ENCODE measurements around the gene CRYGN.
A peak's percentile ranks its signal among the peaks of the same experiment; 100 is the strongest.

Gene CRYGN, protein sequence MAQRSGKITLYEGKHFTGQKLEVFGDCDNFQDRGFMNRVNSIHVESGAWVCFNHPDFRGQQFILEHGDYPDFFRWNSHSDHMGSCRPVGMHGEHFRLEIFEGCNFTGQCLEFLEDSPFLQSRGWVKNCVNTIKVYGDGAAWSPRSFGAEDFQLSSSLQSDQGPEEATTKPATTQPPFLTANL

DNA sequence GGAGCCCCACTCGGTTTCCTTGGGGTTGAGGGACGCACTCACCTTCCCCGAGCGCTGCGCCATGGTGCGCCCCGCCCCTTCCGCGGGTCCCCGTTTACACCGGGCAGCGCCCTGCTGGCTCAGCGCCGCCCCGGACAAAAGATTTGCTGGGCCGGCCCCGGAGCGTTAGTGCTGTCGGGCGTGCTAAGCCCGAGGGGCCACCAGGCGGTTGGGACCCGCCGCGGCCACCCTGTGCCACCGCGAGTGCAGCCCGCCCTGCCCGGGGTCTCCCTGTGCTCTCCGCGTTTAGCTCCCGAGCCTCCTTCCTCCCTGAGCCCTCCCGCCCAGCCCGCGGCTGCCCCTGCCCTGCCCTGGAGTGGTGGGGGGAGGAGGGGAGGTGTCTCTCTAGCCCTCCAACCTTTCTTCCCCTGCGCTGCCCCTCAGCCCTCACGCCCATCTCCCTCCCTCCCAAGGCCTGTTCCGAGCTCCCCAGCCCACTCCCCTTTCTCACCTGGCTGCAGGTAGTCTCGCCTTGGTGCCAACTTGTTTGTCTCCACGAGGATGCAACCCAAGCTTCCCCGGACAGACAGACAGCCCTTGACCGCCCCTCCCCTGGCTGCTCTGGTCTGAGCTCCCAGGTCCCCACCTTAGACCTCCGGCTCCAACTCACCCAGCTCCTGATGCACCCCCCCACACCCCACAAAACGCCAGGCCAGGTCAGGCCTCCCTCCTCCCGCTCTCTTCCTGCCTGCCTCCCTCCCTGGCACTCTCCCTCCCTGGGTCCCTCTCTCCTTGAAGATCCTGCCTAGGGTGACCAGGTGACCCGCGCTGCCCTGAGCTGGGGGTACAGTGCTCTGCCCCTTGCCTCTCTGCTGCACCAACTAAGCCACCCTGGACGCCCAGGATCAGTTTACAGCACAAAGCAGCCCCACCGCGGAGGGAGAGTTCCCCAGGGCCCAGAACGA is at the start of gene CRYGN:
TSS of gene CRYGN (minus strand) at position 287 of the 944 bp plus-strand sequence. CDS start at position 63, 224 bp downstream.
- DNase-seq, result no peak

DNA sequence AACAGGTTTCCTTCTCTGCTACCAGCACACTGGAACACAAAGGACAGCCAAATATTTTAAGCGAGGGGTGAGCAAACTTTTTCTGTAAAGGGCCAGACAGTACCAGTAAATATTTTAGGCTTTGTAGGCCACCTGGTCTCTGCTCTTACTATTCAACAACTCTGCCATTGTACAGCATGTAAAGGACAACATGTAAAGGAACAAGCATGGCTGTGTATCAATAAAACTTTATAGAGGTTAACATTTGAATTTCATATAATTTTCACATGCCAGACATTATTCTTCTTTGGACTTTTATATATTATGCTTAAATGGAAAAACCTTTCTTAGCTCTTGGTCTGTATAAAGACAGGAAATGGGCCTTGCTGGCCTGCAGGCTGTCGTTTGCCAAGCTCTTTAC is 49.6 kb upstream of the CRYGN start:
- DNase-seq, result no peak

DNA sequence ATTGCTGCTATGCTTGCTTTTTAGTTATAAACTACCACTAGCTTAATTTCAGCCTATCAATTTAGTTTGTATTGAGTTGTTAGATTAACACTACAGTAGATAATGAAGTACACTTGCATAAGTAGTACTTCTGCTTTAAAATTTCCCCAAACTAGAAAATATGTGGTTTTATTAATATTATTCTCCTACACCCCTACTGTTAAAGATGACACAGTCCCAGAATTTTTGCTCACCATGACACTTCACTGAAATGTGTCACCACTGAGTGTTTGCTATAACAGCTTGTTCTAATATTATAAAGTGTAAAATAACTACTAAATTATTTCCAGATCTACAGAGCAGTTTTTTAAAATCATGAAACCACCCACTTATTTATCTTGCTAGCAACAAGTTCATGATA is 48.2 kb upstream of the CRYGN start:
- DNase-seq, result no peak

DNA sequence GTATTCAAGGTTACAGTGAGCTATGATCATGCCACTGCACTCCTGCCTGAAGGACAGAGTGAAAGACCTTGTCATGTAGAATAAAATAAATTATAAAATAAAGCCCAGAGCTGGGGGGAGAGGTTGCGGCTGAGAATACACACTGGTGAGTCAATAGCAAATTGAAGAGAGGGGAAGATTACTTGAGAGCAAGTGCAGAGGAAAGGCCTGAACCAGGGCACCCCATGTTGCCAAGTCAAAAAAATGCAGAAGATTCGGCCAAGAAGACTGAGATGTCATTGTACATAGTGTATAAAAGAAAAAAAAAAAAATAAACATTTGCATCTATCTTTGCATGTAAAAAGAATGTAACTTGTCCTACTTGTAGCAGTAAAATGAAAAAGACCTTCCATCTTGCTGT is 47.3 kb upstream of the CRYGN start:
- no peak for DNase-seq

DNA sequence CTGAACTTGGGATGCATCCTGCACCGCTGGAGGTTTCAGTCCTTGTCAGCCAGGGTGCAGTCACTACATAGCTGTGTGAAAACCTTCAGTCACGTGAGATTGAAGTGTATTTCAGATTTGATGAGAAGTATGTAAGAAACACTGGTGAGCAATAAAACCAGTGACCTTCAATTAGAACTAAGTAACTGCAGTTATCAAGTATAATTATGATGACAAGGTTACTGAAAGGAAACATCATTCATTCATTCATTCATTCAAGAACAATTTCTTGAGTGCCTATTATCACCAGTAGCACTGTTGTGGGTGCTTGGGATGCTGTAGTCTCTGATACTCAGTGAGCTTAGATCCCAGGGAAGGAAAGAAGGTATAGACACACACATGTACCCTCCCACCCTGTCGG is 46.1 kb upstream of the CRYGN start:
- DNase-seq, result no peak

DNA sequence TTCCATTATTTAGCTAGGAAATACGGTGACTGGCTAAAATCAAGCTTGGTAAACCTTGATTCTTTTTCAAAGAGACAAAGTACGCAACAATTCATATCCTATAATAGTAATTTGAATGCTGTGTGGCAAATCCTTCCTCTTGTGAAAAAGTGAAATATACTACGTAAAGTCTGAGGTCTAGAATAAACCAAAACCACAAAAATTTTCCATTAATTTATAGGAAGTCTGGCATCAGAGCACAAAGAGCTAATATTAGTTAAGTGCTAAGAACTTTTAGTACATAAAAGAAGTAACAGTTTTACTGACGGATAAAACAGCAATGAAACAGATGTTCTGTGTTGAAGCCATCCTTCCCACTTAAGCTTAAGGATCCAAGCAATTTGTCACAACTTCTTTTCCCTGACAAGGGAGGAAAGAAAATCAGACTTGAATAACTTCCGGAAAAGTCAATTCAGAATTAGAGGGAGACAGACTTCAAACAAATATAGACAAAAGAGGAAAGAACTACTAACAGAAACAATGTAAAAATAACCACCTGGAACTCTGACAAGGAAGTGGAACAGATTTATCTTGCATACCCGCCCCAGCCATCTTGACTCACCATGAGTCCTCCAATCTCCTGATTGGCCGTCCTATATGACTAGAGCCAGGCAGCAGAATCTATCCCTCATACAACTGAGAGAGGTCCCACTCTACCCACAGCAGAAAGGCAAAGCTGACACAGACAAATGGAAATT is 45.2 kb upstream of the CRYGN start:
- peak; percentile 76 for DNase-seq

DNA sequence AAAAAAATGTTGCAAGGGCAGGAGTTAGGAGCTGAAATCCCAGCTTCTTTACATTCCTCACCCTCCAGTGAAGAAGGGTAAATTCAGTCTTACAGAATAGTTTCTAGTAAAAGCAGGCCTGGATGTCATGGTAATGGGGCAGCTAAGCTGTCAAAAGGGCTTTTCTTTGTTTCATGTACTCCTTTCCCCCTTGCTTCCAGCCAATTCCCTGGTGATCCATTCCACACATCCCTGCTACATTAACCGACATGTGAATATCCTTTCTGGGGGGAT is 43.7 kb upstream of the CRYGN start:
- DNase-seq, result no peak

DNA sequence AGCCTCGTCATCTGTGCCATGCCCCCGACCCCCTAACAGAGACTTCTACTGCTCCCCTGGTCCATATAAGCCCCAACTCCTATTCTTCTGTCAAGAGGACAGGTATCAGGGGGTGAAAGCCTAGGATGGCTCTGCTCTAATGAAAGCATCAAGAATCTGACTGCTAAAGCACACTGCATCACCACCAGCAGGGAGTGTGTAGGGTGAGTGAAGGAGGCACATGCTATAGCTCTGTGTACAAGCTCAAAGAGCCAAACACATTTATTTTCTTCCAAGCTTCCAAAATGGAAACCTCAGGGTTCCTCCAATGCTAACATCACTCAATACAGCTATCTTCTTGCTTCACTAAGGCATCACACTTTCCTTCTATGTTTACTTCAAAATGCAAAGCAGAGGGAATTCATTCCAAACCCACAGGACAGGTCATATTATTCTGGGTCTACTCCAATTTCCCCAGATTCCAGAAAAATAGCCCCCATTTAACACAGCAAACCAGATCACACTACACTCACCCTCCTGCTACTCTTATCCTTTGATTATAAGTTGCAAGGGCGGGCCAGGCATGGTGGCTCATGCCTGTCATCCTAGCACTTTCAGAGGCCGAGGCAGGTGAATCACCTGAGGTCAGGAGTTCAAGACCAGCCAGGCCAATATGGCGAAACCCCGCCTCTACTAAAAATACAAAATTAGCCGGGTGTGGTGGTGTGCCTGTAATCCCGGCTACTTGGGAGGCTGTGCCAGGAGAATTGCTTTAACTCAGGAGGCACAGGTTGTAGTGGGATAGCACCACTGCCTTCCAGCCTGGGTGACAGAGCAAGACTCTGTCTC is 43.2 kb upstream of the CRYGN start:
- no peak for DNase-seq

DNA sequence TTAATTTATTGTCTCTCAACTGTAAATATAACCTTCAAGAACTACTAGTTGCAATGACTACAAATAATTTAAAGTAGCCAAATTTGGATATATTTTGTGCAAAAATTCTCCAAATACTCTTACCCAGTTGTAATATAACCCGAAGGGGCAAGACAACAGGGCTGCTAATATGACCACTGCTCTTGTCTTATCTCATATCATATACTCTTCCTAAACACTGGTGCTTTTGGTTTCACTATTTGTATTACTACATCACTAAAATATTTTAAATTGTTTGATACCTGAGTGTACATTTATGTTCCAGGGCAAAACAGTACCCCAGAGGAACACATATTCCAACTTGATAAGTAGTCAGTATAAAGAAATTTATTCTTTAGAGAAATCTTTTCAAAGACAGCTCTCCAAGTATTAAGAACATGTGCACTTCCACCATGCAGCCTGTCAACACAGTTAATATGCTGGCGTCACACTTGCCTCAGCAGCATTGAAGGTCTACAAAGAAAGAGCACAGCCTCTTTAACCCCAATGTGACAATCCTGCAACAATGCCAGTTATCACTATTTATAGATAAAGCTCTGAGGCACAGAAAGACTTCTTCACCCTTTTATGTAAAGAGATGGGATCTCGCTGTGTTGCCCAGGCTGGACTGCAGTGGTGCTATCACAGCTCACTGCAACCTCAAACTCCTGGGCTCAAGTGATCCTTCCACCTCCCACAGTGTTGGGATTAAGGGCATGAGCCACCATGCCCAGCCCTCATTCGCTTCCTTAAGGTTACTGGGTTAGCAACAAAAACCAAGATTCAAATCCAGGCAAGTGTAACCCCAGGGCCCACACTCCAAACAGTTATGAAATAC is 41.9 kb upstream of the CRYGN start:
- no peak for DNase-seq

DNA sequence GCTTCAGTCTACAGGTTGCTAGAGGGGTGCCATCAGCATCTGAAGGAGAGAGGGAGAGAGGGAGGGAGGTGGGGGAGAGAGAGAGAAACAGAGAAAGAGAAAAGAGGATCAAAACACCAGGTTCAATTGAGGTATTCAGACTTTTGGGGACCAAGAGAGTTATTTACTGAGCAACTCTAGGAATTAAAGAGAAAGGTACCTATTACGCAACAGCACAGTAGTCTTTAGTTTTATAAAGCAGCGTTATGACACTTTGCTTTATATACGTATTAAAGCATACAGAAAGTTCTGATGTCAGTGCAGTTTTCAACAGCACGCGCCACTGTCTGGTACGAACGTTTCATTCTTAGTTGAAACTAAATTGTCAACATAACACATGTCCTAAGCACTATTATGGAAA is 37.9 kb upstream of the CRYGN start:
- DNase-seq, result no peak

DNA sequence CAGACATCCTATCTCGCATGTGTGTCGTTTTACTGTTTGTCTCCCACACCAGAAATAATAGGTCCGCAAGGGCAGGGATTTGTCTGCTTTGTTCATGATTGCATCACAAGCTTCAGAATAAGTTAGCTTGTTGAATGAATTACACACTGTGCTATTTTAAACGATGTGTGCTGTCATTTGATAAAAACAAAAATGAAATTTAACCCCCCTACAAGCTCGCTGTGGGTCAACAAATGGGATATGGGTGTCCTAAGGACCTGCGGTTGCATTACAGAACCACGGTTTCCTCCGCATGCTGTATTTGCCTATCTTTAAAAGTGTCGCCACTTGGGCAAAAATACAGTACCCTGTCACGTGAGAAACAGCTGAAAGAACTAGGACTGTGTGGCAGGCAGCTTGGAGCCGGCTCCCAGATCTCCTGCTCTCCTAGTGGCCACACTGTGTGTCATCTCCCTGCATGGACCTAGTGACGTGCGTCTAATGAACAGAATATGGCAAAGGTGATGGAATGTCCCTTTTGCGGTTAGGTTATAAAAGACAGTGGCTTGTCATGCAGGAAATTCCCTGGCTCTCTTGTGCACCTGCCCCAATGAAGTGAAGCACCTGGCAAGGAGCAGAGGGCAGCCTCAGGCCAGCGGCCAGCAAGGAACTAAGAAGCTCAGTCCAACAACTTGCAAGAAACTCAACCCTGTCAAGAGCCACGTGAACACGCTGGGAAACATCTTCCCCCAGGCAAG is 32.9 kb upstream of the CRYGN start:
- no peak for DNase-seq

DNA sequence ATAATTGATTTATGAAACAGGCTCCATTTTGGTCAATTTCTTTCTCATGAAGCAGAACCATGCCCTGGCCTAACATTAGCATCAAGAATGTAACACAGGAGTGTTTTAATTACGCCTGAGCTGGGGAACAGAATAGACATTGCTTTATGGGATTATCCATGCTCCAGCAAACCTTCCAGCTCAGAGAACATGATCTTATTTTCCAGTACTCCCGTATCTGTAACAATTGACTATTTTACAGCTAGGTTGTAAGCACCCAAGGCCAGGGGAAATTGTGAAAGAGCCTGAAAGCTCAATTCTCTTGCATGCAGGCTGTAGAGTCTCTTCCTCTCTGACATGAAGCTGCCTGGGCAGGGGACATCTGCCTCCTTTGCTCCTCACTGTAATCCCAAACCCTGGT is 30.8 kb upstream of the CRYGN start:
- DNase-seq, result no peak

DNA sequence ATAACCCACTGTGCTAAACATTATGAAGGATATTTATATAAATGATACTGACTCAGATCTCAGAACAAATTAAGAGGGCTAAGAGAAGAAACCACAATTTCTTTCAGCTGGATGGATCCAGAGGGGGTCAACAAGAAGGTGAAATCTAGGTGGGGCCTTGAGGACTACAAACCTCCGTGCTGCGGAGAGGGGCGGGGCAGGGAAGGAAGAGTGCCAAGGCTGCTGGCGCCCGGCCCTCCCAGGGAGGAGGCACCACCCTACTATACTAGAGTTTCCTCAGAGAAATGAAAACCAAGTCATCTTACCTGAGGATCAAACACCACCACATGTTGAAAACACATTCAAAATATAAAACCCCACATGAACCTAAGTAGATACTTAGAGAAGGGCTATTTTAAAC is 29.3 kb upstream of the CRYGN start:
- no peak for DNase-seq

DNA sequence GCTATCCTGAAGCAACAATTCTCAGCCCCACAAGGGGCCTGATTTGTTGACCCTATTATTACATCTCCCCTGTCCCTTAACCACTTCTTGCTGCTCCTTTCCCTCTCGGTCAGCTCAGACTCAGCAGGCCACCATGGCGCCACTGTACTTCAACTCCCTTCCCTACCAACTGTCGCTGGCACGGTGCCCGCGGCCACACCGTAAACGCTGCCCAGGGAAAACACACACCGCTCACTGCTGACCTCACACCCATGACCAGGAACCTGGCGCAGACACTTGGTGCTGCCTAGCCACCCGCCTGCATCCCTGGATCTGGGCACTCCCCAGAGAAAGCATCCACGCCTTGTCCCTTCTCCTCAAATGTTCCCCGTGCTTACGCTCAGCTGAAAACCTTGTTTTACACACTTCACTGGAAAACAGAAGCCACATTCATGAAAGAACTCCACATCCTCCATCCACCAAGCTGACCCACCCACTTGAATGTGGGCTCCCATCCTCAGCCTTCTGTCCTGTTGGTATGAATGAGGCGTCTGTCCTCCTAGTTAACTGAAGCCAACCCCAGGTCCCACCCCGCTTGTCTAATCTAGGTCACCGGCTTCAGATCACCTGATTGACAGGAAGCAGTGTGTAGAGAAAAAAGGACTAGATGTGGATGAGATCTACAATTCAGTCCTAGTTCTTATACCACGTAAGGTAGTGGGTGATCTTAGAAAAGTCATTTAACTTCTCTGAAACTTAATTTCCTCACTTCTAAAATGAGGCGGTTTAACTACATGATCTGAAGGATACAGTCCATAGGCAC is 28.5 kb upstream of the CRYGN start:
- DNase-seq, result no peak

DNA sequence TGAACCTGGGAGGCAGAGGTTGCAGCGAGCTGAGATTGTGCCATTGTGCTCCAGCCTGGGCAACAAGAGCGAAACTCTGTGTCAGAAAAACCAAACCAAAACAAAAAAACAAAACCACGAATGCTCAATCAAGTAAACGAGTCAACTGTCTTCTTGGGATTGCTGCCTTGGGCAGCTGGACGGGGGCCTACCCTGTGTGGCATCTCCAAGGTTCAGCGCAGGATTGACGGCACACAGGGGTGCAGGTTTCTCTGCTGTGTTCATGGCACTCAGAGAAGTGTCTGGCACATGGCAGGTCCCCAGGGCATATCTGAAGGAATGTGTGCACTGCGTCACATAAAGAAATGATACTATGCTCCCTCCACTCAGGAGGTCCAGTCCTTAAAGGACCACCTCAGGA is 25.2 kb upstream of the CRYGN start:
- DNase-seq, result no peak

DNA sequence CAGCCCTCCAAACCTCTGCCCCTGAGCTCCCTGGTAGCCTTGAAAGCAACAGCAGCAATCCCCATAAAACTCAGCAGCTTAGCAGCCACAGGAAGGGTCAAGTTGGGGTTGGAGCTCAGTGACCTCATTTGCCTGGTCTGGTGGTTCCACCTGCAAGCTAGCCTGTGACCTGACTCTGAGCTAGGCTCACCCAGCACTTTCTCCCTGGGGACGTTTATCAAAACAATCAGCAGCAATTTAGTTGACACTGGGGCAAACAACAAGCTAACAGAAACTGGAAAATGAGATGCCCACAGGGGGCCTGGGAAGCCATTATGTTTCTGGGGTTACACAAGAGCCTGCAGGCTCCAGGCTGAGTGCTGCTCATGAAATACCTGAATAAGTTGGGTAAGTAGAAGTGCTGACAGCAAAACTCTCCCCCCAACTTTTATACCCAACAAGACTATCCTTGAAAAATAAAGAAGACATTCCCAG is 22.4 kb upstream of the CRYGN start:
- no peak for DNase-seq

DNA sequence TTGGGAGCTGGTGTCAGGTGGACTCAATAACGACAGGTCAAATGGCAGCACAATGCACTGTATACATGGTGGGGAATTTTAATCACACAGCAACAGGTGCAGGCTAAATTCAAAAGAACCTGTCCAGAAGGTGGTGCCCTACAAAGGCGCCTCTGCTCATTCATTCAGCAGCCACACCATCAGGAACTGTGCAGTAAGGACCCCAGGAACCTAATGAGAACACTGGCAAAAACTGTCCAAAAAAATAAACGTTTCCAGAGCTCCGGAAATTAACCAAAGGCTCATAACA is 21.9 kb upstream of the CRYGN start:
- no peak for DNase-seq

DNA sequence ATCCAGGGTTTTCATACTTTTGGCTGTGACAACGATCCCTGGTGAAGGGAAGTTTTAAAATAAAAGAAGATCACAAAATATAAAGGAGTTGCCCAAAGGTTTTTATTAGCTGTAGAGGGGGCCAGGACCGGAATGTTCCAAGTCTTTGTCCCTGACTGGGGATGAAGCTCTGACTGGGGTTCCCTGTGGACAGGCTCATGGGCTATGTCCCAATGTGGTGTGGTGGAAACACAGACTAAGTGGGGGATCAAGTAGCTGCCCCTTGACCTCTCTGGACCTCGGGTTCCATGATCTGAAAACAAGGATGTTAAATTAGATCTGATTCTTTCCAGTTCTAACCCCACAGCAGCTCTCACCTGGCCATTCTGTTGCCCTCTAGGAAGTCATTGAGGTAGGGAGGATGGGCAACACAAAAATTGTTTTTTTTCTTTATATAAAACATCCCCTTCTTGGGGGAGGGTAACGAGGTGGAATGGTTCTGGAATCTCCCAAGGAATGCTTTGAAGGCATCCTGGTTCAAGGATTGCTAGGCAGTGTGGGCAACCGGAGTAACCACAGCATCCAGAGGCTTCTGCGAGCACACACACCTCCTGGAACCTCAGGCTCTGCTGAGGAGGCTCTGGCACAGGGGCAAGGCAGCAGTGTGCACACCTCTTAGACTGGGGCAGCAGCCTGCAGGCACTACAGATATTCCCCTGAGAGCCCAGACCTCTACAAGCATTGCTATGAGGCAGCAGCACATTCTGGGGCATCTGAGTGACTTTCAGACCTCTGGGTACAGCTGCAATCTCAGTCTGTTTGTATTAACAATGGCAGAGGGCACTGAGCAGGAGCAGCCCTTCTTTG is 21.4 kb upstream of the CRYGN start:
- DNase-seq, result no peak

DNA sequence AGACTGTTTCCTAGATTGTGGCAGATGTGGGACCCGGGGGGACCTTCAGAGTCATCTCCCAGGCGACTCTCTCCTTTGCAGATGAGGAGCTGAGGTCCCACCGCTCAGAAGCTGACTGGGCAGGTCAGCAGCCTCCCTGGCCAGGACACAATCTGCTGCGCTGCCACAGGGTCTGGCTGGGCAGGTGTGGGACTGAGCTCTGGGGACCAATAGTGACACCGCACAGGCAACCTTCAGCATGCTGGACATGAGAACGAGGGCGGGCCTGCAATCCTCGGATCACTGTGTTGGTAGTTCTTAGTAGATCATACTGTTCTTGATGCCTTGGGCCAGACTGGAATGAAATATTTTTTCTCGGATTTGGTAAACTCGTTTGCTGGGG is 20.5 kb upstream of the CRYGN start:
- DNase-seq, result no peak

Data from NCI-H226 (cell line).